ENCODE data around the gene MMP24OS. TPM values are rescaled to one million over a fixed set of nuclear protein-coding genes. Genes with fewer than 3 reads are reported as not detected.
"Not testable (repeated sequence)": the region's sequence is repeated elsewhere in the genome, so short reads cannot be mapped to it uniquely, and the experiment has no call there.

The MMP24OS gene
- total RNA-seq, 4 donors from 2014 or later, result 22.7 to 47.6 (median 25.4) TPM

GRCh38 chr20:35253010-35253409 lies 24.9 kb downstream of the MMP24OS start:
- DNase-seq (ENCODE audit: low spot score in 2 of 2), result no peak
- WGBS, 2 donors, result 60 to 68% methylated on average over 3 of the region's 3 CpGs
- TF ChIP-seq, protein P1, sequence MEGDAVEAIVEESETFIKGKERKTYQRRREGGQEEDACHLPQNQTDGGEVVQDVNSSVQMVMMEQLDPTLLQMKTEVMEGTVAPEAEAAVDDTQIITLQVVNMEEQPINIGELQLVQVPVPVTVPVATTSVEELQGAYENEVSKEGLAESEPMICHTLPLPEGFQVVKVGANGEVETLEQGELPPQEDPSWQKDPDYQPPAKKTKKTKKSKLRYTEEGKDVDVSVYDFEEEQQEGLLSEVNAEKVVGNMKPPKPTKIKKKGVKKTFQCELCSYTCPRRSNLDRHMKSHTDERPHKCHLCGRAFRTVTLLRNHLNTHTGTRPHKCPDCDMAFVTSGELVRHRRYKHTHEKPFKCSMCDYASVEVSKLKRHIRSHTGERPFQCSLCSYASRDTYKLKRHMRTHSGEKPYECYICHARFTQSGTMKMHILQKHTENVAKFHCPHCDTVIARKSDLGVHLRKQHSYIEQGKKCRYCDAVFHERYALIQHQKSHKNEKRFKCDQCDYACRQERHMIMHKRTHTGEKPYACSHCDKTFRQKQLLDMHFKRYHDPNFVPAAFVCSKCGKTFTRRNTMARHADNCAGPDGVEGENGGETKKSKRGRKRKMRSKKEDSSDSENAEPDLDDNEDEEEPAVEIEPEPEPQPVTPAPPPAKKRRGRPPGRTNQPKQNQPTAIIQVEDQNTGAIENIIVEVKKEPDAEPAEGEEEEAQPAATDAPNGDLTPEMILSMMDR (IDR thresholded peaks at IDR 0.05), result no peak
- TF ChIP-seq POLR2A (IDR thresholded peaks at IDR 0.05), result no peak
- intact Hi-C loops (cut with DNase I; ENCODE audit: low total_unique reads), result no loop called here
- no peak overlapping the region for H3K4me3 ChIP-seq (ENCODE audit: low read depth, poor library complexity, severe bottlenecking)

DNA sequence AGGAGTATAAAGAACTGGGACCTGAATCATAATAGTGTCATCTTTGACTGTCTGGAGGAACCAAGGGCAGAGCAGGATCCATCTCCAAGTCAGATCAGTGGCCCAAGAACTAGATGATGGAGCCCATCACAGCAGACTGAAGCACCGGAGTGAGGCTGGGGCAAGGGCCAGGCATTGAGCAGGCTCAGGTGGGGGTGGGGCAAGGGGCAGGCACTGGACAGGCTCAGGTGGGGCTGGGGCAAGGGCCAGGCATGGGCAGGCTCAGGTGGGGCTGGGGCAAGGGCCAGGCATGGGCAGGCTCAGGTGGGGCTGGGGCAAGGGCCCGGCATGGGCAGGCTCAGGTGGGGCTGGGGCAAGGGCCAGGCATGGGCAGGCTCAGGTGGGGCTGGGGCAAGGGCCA lies 25.3 kb downstream of the MMP24OS start:
- 94 to 100% methylated on average over 2 of the region's 2 CpGs for WGBS, 2 donors
- H3K4me3 ChIP-seq (ENCODE audit: low read depth, poor library complexity, severe bottlenecking); intact Hi-C loops (cut with DNase I; ENCODE audit: low total_unique reads); DNase-seq (ENCODE audit: low spot score in 2 of 2): not testable (repeated sequence)

DNA sequence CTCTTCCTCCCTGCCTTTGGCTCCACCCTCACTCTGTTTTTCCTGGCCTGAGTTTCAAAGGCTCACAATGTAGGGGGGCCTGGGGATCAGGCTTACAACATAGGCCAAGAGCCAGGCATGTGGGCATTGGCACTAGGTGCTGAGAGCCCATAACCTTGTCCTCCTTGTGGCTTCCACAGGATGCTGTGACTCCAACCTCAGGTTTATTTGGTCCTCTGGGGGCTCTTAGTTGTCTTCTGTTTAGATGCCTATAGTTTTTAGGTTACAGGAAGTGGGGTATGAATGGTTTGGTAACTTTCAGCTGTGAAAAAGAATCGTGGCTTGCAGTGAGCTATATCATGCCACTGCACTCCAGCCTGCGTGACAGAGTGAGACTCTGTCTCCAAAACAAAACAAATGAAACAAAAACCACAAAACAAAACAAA lies 25.9 kb downstream of the MMP24OS start:
- intact Hi-C loops (cut with DNase I; ENCODE audit: low total_unique reads), result no loop called here
- no peak for TF ChIP-seq POLR2A (IDR thresholded peaks at IDR 0.05)
- TF ChIP-seq, protein P1 (IDR thresholded peaks at IDR 0.05), result no peak
- no peak for DNase-seq (ENCODE audit: low spot score in 2 of 2)
- WGBS, 2 donors, result 61 to 83% methylated on average over 2 of the region's 2 CpGs
- H3K4me3 ChIP-seq (ENCODE audit: low read depth, poor library complexity, severe bottlenecking), result no peak overlapping the region

DNA sequence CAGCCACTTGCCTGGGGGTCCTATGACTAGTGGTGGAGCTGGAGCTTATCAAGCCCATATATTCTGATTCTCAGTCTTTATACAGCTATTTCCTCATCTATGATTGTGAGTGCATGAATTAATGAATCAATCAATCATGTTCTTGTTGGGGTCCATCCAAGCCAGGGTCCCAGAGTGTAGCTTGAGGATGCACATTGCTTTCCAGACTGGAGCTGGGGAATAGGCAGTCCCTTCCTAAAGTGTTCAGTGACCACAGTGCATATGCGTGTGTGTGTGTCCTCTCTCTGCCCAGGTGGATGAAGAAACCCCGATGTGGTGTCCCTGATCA lies 26.3 kb downstream of the MMP24OS start:
- no peak for DNase-seq (ENCODE audit: low spot score in 2 of 2)
- no peak overlapping the region for H3K4me3 ChIP-seq (ENCODE audit: low read depth, poor library complexity, severe bottlenecking)
- intact Hi-C loops (cut with DNase I; ENCODE audit: low total_unique reads), result no loop called here
- TF ChIP-seq, protein P1 (IDR thresholded peaks at IDR 0.05), result no peak
- TF ChIP-seq POLR2A (IDR thresholded peaks at IDR 0.05), result no peak
- 92 to 93% methylated on average over 2 of the region's 2 CpGs for WGBS, 2 donors

DNA sequence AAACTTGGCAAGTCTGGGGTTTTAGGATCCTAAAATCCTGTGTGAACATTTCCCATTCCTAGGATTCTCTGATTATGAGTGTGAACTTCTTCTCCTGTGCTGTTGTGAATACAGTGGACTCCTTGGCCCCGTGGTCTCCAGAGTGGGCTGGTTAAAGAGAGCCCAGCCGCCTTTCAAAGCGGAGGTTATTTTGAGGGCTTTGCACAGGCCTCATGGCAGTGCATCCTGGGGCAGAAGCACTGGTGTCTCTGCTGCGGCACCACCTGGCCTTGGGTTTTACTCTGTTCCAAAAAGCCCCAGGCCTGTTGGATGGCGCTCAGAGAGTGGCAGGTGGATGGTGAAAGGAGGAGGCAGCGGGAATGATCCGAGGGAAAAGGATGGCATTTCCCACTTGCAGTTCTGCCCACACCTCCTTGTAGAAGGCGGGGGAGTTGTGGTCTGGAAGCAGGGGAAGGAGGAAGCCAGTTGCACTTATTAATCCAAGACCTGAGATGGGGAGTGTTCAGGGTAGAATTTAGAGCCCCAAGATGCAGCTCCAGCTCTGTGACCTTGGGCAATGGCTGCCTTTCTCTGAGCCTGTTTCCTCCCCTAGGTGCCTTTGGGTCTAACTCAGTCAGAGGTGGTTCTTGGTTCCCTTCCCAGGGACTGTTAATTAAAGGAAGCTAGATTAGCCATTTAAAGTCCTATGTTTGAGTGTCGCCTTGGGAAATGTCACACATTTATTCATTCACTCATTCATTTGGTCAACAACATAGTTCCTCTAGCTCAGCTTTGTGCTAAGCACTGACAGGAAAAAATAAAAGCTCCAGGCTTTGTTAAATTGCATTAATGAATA lies 29.1 kb downstream of the MMP24OS start:
- H3K4me3 ChIP-seq (ENCODE audit: low read depth, poor library complexity, severe bottlenecking), result no peak overlapping the region
- intact Hi-C loops (cut with DNase I; ENCODE audit: low total_unique reads), result no loop called here
- DNase-seq (ENCODE audit: low spot score in 2 of 2), result no peak
- 66 to 75% methylated on average over 9 of the region's 9 CpGs for WGBS, 2 donors
- TF ChIP-seq, protein P1 (IDR thresholded peaks at IDR 0.05), result no peak
- TF ChIP-seq POLR2A (IDR thresholded peaks at IDR 0.05), result no peak

GRCh38 chr20:35246723-35247122 lies 31.2 kb downstream of the MMP24OS start:
- no peak for TF ChIP-seq POLR2A (IDR thresholded peaks at IDR 0.05)
- TF ChIP-seq, protein P1 (IDR thresholded peaks at IDR 0.05), result no peak
- no peak for DNase-seq (ENCODE audit: low spot score in 2 of 2)
- 91 to 94% methylated on average over 12 of the region's 12 CpGs for whole genome bisulfite sequencing, 2 donors
- intact Hi-C loops (cut with DNase I; ENCODE audit: low total_unique reads), result no loop called here
- H3K4me3 ChIP-seq (ENCODE audit: low read depth, poor library complexity, severe bottlenecking), result no peak overlapping the region

Measured in lower leg skin (tissue), 4 donors.